ENCODE measurements around the gene ZNF746. TPM values are rescaled to one million over a fixed set of nuclear protein-coding genes. Genes with fewer than 3 reads are reported as not detected.

Gene ZNF746
- total and polyA plus RNA-seq, 9 of the 15 experiments (the other 6 are each of a cell fraction or from before 2014, with no cell fraction given) = 1.7 to 31.6 (median 13.3) TPM

DNA sequence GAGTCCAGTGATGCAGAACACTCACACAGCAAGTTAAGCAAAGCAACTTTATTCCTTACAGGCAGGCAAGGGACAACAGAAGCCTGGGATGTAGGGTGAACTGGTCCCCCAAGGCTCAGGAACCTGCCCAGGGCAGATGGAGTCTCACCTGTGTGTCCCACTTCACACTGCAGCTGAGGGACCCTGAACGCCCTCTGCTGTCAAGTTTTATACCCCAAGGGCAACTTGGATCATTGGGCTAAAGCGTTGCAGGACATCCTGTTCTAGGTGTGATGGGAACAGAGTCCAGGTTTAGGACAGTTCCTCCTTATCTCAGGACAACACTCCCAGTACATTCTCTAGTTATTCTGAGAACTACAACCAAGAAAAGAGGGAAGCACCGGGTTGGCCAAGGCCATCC lies 49.5 kb upstream of the ZNF746 start (continued):
- TF ChIP-seq, protein P1, sequence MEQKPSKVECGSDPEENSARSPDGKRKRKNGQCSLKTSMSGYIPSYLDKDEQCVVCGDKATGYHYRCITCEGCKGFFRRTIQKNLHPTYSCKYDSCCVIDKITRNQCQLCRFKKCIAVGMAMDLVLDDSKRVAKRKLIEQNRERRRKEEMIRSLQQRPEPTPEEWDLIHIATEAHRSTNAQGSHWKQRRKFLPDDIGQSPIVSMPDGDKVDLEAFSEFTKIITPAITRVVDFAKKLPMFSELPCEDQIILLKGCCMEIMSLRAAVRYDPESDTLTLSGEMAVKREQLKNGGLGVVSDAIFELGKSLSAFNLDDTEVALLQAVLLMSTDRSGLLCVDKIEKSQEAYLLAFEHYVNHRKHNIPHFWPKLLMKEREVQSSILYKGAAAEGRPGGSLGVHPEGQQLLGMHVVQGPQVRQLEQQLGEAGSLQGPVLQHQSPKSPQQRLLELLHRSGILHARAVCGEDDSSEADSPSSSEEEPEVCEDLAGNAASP (IDR thresholded peaks at IDR 0.05) = no peak
- TF ChIP-seq, protein P2, sequence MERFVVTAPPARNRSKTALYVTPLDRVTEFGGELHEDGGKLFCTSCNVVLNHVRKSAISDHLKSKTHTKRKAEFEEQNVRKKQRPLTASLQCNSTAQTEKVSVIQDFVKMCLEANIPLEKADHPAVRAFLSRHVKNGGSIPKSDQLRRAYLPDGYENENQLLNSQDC (CRISPR knock-in tag; IDR thresholded peaks at IDR 0.05) = no peak
- no peak for TF ChIP-seq ZNF707 (CRISPR knock-in tag; conservative IDR thresholded peaks at IDR 0.05)
- no peak for TF ChIP-seq ZNF589 (CRISPR knock-in tag; IDR thresholded peaks at IDR 0.05; ENCODE audit: low read depth)
- TF ChIP-seq SIN3A (IDR thresholded peaks at IDR 0.05; ENCODE audit: borderline replicate concordance in 2 of 2, control insufficient read depth in 1 of 2, low read depth in 2 of 2, low read length in 2 of 2) = no peak
- TF ChIP-seq, protein P3, sequence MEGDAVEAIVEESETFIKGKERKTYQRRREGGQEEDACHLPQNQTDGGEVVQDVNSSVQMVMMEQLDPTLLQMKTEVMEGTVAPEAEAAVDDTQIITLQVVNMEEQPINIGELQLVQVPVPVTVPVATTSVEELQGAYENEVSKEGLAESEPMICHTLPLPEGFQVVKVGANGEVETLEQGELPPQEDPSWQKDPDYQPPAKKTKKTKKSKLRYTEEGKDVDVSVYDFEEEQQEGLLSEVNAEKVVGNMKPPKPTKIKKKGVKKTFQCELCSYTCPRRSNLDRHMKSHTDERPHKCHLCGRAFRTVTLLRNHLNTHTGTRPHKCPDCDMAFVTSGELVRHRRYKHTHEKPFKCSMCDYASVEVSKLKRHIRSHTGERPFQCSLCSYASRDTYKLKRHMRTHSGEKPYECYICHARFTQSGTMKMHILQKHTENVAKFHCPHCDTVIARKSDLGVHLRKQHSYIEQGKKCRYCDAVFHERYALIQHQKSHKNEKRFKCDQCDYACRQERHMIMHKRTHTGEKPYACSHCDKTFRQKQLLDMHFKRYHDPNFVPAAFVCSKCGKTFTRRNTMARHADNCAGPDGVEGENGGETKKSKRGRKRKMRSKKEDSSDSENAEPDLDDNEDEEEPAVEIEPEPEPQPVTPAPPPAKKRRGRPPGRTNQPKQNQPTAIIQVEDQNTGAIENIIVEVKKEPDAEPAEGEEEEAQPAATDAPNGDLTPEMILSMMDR (IDR thresholded peaks at IDR 0.05 in 2 of 3, conservative IDR thresholded peaks at IDR 0.05 in 1 of 3; ENCODE audit: insufficient read depth in 2 of 3, low read depth in 1 of 3, low read length in 3 of 3) = peak in 2 of 3 experiments; percentile 19 to 20; a peak in 1 of 6 replicates
- TF ChIP-seq ETS2 (tag; IDR thresholded peaks at IDR 0.05; ENCODE audit: borderline replicate concordance, poor library complexity, severe bottlenecking) = no peak
- peak; percentile 27; the same call in 1 of the 2 replicates for TF ChIP-seq CTBP1 (IDR thresholded peaks at IDR 0.05; ENCODE audit: borderline replicate concordance)

Measured in K562 (cell line).